GM23338 (cell line): ENCODE results near the gene KLRK1.
"Not testable (repeated sequence)": the region's sequence is repeated elsewhere in the genome, so short reads cannot be mapped to it uniquely, and the experiment has no call there.

Experiments
- CREB1 ChIP-seq: fragments of 250-450 bp; sonication (Bioruptor Pico); IDR thresholded peaks from 2 replicates; pipeline ENCODE4 v1.5.0; 2020; ENCODE audit warnings: low read depth, mild to moderate bottlenecking, moderate library complexity
- ETS1 ChIP-seq: IDR thresholded peaks from 2 replicates; pipeline ENCODE4 v1.6.1; 2016; ENCODE audit warnings: antibody characterized with exemption
- EZH2 ChIP-seq: fragments of 200-600 bp; sonication (generic); IDR thresholded peaks from one replicate; pipeline ENCODE4 v1.8.0; 2017; ENCODE audit warnings: antibody characterized with exemption, mild to moderate bottlenecking, low read depth; ENCODE audit not compliant: unreplicated experiment
- EZH2phosphoT487 ChIP-seq: fragments of 200-600 bp; sonication (generic); IDR thresholded peaks from one replicate; pipeline ENCODE4 v1.8.1; 2018; ENCODE audit warnings: antibody characterized with exemption; ENCODE audit not compliant: unreplicated experiment
- POLR2AphosphoS5 ChIP-seq: IDR thresholded peaks from 2 replicates; pipeline ENCODE4 v1.6.1; 2016; ENCODE audit warnings: antibody characterized with exemption, low read depth
- ZNF331 ChIP-seq: fragments of 250-450 bp; sonication (Bioruptor Pico); IDR thresholded peaks from 2 replicates; pipeline ENCODE4 v1.5.0; 2020; ENCODE audit warnings: low read depth, mild to moderate bottlenecking, moderate library complexity
- TF ChIP-seq, protein P1 (sequence below), 2 experiments: fragments of 200-600 bp in 1 of 2; sonication (generic) in 1 of 2; conservative IDR thresholded peaks; 2 replicates each; pipeline versions ENCODE4 v1.5.1 to v1.6.1; 2016 to 2017; ENCODE audit warnings: antibody characterized with exemption in 2 of 2, low read depth in 2 of 2, mild to moderate bottlenecking in 2 of 2, moderate library complexity in 1 of 2
- TF ChIP-seq, protein P2 (sequence below): IDR thresholded peaks from one replicate; pipeline ENCODE4 v1.6.1; 2018; ENCODE audit warnings: antibody characterized with exemption; ENCODE audit not compliant: unreplicated experiment

DNA sequence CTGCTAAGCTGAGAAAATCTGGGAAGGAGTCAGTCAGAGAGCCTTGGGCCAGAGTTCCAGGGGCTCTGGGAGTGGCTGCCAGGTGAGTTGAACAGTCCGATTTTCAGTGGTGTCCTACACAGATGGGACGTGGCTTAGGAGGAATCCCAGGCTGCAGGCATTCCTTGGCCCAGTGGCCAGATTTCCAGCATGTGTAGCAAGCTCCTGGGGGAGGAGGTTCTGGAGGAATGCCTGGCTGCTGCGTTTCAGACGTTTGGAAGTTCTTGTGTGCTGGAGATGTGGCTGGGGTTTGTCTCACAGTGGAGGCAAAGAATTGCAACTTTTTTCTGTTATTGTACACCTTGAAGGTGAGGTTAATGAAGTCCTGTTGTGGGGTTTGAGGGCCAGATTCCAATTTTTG, 53.6 kb downstream of the KLRK1 start:
- TF ChIP-seq, protein P1, sequence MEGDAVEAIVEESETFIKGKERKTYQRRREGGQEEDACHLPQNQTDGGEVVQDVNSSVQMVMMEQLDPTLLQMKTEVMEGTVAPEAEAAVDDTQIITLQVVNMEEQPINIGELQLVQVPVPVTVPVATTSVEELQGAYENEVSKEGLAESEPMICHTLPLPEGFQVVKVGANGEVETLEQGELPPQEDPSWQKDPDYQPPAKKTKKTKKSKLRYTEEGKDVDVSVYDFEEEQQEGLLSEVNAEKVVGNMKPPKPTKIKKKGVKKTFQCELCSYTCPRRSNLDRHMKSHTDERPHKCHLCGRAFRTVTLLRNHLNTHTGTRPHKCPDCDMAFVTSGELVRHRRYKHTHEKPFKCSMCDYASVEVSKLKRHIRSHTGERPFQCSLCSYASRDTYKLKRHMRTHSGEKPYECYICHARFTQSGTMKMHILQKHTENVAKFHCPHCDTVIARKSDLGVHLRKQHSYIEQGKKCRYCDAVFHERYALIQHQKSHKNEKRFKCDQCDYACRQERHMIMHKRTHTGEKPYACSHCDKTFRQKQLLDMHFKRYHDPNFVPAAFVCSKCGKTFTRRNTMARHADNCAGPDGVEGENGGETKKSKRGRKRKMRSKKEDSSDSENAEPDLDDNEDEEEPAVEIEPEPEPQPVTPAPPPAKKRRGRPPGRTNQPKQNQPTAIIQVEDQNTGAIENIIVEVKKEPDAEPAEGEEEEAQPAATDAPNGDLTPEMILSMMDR (conservative IDR thresholded peaks at IDR 0.05; ENCODE audit: low read depth in 2 of 2): not testable (repeated sequence)
- TF ChIP-seq ETS1; POLR2AphosphoS5; EZH2phosphoT487; EZH2; CREB1 (CRISPR knock-in tag); ZNF331: not testable (repeated sequence)
- TF ChIP-seq, protein P2, sequence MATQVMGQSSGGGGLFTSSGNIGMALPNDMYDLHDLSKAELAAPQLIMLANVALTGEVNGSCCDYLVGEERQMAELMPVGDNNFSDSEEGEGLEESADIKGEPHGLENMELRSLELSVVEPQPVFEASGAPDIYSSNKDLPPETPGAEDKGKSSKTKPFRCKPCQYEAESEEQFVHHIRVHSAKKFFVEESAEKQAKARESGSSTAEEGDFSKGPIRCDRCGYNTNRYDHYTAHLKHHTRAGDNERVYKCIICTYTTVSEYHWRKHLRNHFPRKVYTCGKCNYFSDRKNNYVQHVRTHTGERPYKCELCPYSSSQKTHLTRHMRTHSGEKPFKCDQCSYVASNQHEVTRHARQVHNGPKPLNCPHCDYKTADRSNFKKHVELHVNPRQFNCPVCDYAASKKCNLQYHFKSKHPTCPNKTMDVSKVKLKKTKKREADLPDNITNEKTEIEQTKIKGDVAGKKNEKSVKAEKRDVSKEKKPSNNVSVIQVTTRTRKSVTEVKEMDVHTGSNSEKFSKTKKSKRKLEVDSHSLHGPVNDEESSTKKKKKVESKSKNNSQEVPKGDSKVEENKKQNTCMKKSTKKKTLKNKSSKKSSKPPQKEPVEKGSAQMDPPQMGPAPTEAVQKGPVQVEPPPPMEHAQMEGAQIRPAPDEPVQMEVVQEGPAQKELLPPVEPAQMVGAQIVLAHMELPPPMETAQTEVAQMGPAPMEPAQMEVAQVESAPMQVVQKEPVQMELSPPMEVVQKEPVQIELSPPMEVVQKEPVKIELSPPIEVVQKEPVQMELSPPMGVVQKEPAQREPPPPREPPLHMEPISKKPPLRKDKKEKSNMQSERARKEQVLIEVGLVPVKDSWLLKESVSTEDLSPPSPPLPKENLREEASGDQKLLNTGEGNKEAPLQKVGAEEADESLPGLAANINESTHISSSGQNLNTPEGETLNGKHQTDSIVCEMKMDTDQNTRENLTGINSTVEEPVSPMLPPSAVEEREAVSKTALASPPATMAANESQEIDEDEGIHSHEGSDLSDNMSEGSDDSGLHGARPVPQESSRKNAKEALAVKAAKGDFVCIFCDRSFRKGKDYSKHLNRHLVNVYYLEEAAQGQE: not testable (repeated sequence)
